PFSK-1 (cell line): Measurements from ENCODE around the gene ARHGEF4.

Experiments used
- FOXP2 ChIP-seq: optimal IDR thresholded peaks from 2 replicates; pipeline ENCODE3; 2011; ENCODE audit warnings: borderline replicate concordance, control low read depth, inconsistent platforms; ENCODE audit not compliant: insufficient read depth; ENCODE audit errors: extremely low read length, extremely low read depth
- POLR2AphosphoS5 ChIP-seq: IDR thresholded peaks from 2 replicates; pipeline ENCODE4 v1.6.1; 2012; ENCODE audit warnings: low read depth, mild to moderate bottlenecking, control low read depth, low read length, moderate library complexity
- REST ChIP-seq, 2 experiments: IDR thresholded peaks; 2 replicates each; pipeline versions ENCODE4 v1.6.1 to v1.8.0; 2011 to 2012; ENCODE audit warnings: low read depth in 2 of 2, low read length in 2 of 2, control low read depth in 1 of 2, inconsistent platforms in 1 of 2, mild to moderate bottlenecking in 1 of 2, moderate library complexity in 1 of 2; ENCODE audit not compliant: insufficient read depth in 1 of 2
- SIN3A ChIP-seq: IDR thresholded peaks from 2 replicates; pipeline ENCODE4 v1.6.1; 2012; ENCODE audit warnings: mild to moderate bottlenecking, low read length, moderate library complexity, borderline replicate concordance; ENCODE audit not compliant: insufficient read depth
- TAF1 ChIP-seq: IDR thresholded peaks from 2 replicates; pipeline ENCODE4 v1.6.1; 2012; ENCODE audit warnings: low read length, control low read depth, borderline replicate concordance; ENCODE audit not compliant: insufficient read depth

The ARHGEF4 gene

GRCh38 chr2:130963196-130963848 is 126.6 kb downstream of the ARHGEF4 start:
- TF ChIP-seq REST (IDR thresholded peaks at IDR 0.05; ENCODE audit: insufficient read depth in 1 of 2, low read depth in 2 of 2, low read length in 2 of 2), result no peak
- no peak for TF ChIP-seq POLR2AphosphoS5
- no peak for TF ChIP-seq TAF1
- TF ChIP-seq FOXP2, result no peak
- TF ChIP-seq SIN3A, result no peak

- TF ChIP-seq SIN3A (no peak), POLR2AphosphoS5 (no peak), FOXP2 (no peak), REST (IDR thresholded peaks at IDR 0.05; ENCODE audit: insufficient read depth in 1 of 2, low read depth in 2 of 2, low read length in 2 of 2) (no peak), TAF1 (no peak)
These were observed 127.4 kb downstream of the ARHGEF4 start for GRCh38 chr2:130963849-130964793.

- TF ChIP-seq TAF1, result no peak
- TF ChIP-seq SIN3A, result no peak
- no peak for TF ChIP-seq POLR2AphosphoS5
These were observed 128.2 kb downstream of the ARHGEF4 start for GRCh38 chr2:130964931-130965330.

DNA sequence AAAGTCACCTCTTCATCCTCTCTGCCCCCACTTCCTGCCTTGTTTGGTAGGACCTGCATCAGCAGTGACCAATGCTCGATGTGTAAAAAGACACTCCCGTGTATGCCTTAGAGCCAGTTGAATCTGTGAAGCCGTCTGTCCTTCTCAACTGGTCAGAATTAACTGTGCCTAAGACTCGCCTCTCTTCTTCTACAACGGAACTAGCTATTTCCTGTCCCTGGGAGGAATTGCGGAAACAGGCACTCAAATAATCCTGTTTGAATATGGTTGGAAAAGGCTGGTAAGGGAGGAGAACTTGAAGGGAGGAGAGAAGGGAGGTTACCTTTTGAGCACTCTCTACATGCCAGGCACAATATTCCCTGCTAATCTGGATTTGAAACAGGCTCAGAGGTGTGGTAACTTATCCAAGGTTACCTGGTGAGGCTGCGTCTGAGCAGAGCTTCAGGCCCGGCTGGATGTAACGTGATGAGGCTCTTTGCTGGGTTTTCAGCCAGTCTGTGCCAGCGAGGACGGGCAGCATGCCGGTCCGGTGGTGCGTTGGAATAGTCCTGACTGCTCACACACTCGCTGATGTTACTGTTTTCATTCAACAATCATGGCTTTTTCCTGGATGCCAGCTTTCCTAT is 129.5 kb downstream of the ARHGEF4 start:
- TF ChIP-seq SIN3A (no peak), POLR2AphosphoS5 (no peak), FOXP2 (no peak), TAF1 (no peak), REST (IDR thresholded peaks at IDR 0.05; ENCODE audit: insufficient read depth in 1 of 2, low read depth in 2 of 2, low read length in 2 of 2) (no peak)

- TF ChIP-seq REST (IDR thresholded peaks at IDR 0.05; ENCODE audit: insufficient read depth in 1 of 2, low read depth in 2 of 2, low read length in 2 of 2) (no peak), SIN3A (no peak), TAF1 (no peak), FOXP2 (no peak), POLR2AphosphoS5 (no peak)
These were observed 130.2 kb downstream of the ARHGEF4 start for GRCh38 chr2:130966775-130967490.
